Osteoblast (primary cell): Measurements from ENCODE around the gene SP8. TPM values are rescaled to one million over a fixed set of nuclear protein-coding genes. Genes with fewer than 3 reads are reported as not detected.
"Not testable (repeated sequence)": the region's sequence is repeated elsewhere in the genome, so short reads cannot be mapped to it uniquely, and the experiment has no call there.

Experiments
- DNase-seq: peaks from one replicate; pipeline ENCODE4 v3.0.0; 2011; ENCODE audit warnings: low spot score, mixed read lengths; ENCODE audit not compliant: insufficient read length; ENCODE audit errors: missing footprints
- H2AFZ ChIP-seq: 2 replicates; pipeline ENCODE4 v1.6.0; 2011; ENCODE audit warnings: mild to moderate bottlenecking, low read length
- H3K27ac ChIP-seq: 2 replicates; pipeline ENCODE4 v1.5.1; 2011; ENCODE audit warnings: mild to moderate bottlenecking, low read depth, low read length, moderate library complexity
- H3K27me3 ChIP-seq: 2 replicates; pipeline ENCODE4 v1.6.0; 2012; ENCODE audit warnings: mild to moderate bottlenecking, control low read depth, inconsistent platforms, low read length, moderate library complexity; ENCODE audit not compliant: insufficient read depth
- H3K36me3 ChIP-seq: 2 replicates; pipeline ENCODE4 v1.5.1; 2011; ENCODE audit warnings: mild to moderate bottlenecking, low read length, control low read depth, moderate library complexity; ENCODE audit not compliant: insufficient read depth
- H3K4me1 ChIP-seq: 2 replicates; pipeline ENCODE4 v1.5.1; 2011; ENCODE audit warnings: mild to moderate bottlenecking, low read length, control low read depth, moderate library complexity; ENCODE audit not compliant: insufficient read depth
- H3K4me2 ChIP-seq: 2 replicates; pipeline ENCODE4 v1.6.0; 2011; ENCODE audit warnings: mild to moderate bottlenecking, low read length; ENCODE audit not compliant: insufficient read depth
- H3K4me3 ChIP-seq: fragments of 200-600 bp; sonication (generic); 3 replicates; pipeline ENCODE4 v1.5.1; 2012; ENCODE audit warnings: mild to moderate bottlenecking, low read length, inconsistent platforms; ENCODE audit not compliant: insufficient read depth
- H3K79me2 ChIP-seq: 2 replicates; pipeline ENCODE4 v1.6.0; 2012; ENCODE audit warnings: mild to moderate bottlenecking, low read length, control low read depth, inconsistent platforms; ENCODE audit not compliant: insufficient read depth
- H3K9me3 ChIP-seq: 2 replicates; pipeline ENCODE4 v1.5.1; 2011; ENCODE audit warnings: low read depth, low read length, control low read depth
- H4K20me1 ChIP-seq: 2 replicates; pipeline ENCODE4 v1.6.0; 2012; ENCODE audit warnings: mild to moderate bottlenecking, low read length, control low read depth; ENCODE audit not compliant: insufficient read depth
- total RNA-seq: library from RNA; depleted of rRNA; stranded (reverse); fragments of >200 nt; gene quantifications from 2 replicates; pipeline ENCODE4 v1.2.3, GENCODE V29; 2012
- TF ChIP-seq, protein P1 (sequence below): IDR thresholded peaks from 2 replicates; pipeline ENCODE4 v1.5.1; 2011; ENCODE audit warnings: mild to moderate bottlenecking, low read depth, low read length, moderate library complexity; ENCODE audit errors: extremely low read depth

The SP8 gene
- total RNA-seq, 1 donor, result not detected

DNA sequence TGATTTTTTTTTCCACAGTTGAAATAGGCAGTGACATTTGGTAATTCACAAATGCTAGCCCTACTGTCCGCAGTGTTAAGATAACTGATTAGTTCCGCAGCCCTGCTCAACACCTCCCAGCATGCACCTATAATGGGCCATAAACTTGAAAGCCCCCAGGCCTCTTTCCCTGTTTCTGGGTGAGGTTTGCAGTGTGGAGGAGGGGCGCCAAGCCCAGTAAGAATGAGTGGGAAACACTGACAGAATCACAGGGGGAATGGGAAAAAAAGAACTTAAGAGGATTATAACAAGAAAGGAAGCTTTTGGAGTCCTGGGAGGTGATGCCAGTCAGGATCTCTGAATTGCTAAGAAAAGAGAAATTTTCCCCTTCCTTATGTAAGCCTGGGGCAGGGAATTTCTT is 39.6 kb upstream of the SP8 start:
- Histone ChIP-seq H3K4me2 (no peak overlapping the region), H3K9me3 (no peaks in the 10 kb centered on the region), H3K4me3 (no peak overlapping the region), H3K27me3 (no peaks in the 10 kb centered on the region), H3K79me2 (no peaks in the 10 kb centered on the region), H2AFZ (no peak overlapping the region), H3K36me3 (no peaks in the 10 kb centered on the region), H4K20me1 (no peaks in the 10 kb centered on the region), H3K27ac (no peak overlapping the region), H3K4me1 (no peaks in the 10 kb centered on the region)
- DNase-seq, result no peak
- TF ChIP-seq, protein P1, sequence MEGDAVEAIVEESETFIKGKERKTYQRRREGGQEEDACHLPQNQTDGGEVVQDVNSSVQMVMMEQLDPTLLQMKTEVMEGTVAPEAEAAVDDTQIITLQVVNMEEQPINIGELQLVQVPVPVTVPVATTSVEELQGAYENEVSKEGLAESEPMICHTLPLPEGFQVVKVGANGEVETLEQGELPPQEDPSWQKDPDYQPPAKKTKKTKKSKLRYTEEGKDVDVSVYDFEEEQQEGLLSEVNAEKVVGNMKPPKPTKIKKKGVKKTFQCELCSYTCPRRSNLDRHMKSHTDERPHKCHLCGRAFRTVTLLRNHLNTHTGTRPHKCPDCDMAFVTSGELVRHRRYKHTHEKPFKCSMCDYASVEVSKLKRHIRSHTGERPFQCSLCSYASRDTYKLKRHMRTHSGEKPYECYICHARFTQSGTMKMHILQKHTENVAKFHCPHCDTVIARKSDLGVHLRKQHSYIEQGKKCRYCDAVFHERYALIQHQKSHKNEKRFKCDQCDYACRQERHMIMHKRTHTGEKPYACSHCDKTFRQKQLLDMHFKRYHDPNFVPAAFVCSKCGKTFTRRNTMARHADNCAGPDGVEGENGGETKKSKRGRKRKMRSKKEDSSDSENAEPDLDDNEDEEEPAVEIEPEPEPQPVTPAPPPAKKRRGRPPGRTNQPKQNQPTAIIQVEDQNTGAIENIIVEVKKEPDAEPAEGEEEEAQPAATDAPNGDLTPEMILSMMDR, result no peak

GRCh38 chr7:20825555-20825954 is 38.9 kb upstream of the SP8 start:
- H3K36me3 ChIP-seq, result no peaks in the 10 kb centered on the region

DNA sequence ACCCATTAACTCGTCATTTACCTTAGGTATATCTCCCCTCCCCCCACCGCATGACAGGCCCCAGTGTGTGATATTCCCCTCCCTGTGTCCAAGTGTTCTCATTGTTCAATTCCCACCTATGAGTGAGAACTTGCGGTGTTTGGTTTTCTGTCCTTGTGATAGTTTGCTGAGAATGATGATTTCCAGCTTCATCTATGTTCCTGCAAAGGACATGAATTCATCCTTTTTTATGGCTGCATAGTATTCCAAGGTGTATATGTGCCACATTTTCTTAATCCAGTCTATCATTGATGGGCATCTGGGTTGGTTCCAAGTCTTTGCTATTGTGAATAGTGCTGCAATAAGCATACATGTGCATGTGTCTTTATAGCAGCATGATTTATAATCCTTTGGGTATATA is 34.7 kb upstream of the SP8 start:
- H3K4me2 ChIP-seq, H2AFZ ChIP-seq, H3K79me2 ChIP-seq, H3K9me3 ChIP-seq, H3K4me1 ChIP-seq, H4K20me1 ChIP-seq, DNase-seq, H3K27me3 ChIP-seq, H3K27ac ChIP-seq, H3K4me3 ChIP-seq, H3K36me3 ChIP-seq: not testable (repeated sequence)

More at GRCh38 chr7:20825555-20825954, 38.9 kb upstream of the SP8 start:
- no peak for DNase-seq
- H3K4me2 ChIP-seq, result no peak overlapping the region
- no peaks in the 10 kb centered on the region for H3K9me3 ChIP-seq
- H3K4me3 ChIP-seq, result no peak overlapping the region
- TF ChIP-seq, protein P1, result no peak
- no peaks in the 10 kb centered on the region for H3K27me3 ChIP-seq
- no peaks in the 10 kb centered on the region for H3K79me2 ChIP-seq
- H2AFZ ChIP-seq, result no peak overlapping the region
- H3K4me1 ChIP-seq, result no peaks in the 10 kb centered on the region
- no peaks in the 10 kb centered on the region for H4K20me1 ChIP-seq
- H3K27ac ChIP-seq, result no peak overlapping the region

DNA sequence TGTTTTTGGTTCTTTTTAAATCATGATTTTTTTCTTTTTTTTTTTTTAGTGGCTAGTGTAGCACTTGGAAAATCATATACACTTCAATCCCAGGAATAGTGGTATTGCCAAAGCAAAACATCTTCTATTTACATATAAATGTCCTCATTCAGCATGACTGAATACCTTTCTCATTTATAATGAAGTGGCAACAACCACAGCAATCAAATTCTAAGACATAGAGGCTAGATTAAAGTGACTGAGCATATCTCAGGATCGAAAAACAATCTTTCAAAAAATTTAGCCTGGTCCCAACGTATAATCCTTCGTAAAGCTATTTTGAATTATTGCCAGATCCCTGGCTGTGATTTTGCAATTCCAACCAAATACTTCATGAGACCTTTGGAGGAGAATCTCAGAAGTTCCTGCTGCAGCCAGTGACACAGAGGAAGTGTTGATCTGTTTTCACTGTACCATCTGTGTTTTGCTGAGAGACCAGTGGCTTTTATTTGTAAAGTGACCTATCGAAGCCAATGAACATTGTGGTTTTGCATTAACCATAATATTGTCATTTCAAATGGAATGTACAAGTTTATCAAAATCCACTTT is 29.8 kb upstream of the SP8 start:
- no peaks in the 10 kb centered on the region for H4K20me1 ChIP-seq
- H2AFZ ChIP-seq, result no peak overlapping the region
- H3K4me3 ChIP-seq, result no peak overlapping the region
- H3K79me2 ChIP-seq, result no peaks in the 10 kb centered on the region
- TF ChIP-seq, protein P1, result no peak
- H3K36me3 ChIP-seq, result no peaks in the 10 kb centered on the region
- no peak overlapping the region for H3K4me2 ChIP-seq
- H3K27me3 ChIP-seq, result no peaks in the 10 kb centered on the region
- no peak for DNase-seq
- no peaks in the 10 kb centered on the region for H3K9me3 ChIP-seq
- no peaks in the 10 kb centered on the region for H3K4me1 ChIP-seq
- no peak overlapping the region for H3K27ac ChIP-seq
